ENCODE measurements around the gene RAB40AL.

DNA sequence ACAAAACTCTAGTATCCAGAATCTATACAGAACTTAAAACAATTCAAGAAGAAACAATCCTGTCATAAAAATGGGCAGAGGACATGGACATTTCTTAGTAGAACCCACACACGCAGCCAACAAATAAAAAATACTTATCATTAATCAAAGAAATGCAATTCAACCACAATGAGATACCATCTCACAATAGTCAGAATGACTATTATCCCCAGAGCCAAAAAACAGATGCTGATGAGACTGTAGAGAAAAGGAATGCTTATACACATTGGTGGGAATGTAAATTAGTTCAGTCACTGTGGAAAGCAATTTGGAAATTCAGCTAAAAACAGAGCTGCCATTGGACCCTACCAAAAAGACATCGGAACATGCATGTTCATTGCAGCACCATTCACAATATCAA lies 37.9 kb downstream of the RAB40AL start:
- TF ChIP-seq, protein P1, sequence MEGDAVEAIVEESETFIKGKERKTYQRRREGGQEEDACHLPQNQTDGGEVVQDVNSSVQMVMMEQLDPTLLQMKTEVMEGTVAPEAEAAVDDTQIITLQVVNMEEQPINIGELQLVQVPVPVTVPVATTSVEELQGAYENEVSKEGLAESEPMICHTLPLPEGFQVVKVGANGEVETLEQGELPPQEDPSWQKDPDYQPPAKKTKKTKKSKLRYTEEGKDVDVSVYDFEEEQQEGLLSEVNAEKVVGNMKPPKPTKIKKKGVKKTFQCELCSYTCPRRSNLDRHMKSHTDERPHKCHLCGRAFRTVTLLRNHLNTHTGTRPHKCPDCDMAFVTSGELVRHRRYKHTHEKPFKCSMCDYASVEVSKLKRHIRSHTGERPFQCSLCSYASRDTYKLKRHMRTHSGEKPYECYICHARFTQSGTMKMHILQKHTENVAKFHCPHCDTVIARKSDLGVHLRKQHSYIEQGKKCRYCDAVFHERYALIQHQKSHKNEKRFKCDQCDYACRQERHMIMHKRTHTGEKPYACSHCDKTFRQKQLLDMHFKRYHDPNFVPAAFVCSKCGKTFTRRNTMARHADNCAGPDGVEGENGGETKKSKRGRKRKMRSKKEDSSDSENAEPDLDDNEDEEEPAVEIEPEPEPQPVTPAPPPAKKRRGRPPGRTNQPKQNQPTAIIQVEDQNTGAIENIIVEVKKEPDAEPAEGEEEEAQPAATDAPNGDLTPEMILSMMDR (IDR thresholded peaks at IDR 0.05) = no peak
- TF ChIP-seq HDAC2 (IDR thresholded peaks at IDR 0.05) (no peak), MAZ (IDR thresholded peaks at IDR 0.05; ENCODE audit: borderline replicate concordance, low read depth, low read length) (no peak), ZNF302 (CRISPR knock-in tag; IDR thresholded peaks at IDR 0.05) (no peak), CHD4 (IDR thresholded peaks at IDR 0.05; ENCODE audit: borderline replicate concordance) (no peak)
